Neuronal stem cell (in vitro differentiated cells): ENCODE data around the gene JHY.

Experiments used
- DNase-seq: peaks from one replicate; pipeline ENCODE4 v3.0.0-alpha.2; 2013; ENCODE audit warnings: low spot score
- H2AFZ ChIP-seq: one replicate; pipeline ENCODE4 v1.6.1; 2013; ENCODE audit warnings: mild to moderate bottlenecking, low read length, inconsistent platforms
- H2AK5ac ChIP-seq: 2 replicates; pipeline ENCODE4 v1.6.1; 2013; ENCODE audit warnings: low read depth, mild to moderate bottlenecking, inconsistent platforms, low read length, moderate library complexity, mixed read lengths
- H2BK120ac ChIP-seq: 2 replicates; pipeline ENCODE4 v1.6.1; 2013; ENCODE audit warnings: low read depth, mild to moderate bottlenecking, inconsistent platforms, low read length, moderate library complexity, mixed read lengths
- H2BK12ac ChIP-seq: one replicate; pipeline ENCODE4 v1.6.1; 2013; ENCODE audit warnings: low read length, inconsistent platforms
- H2BK15ac ChIP-seq: 2 replicates; pipeline ENCODE4 v1.6.1; 2013; ENCODE audit warnings: mild to moderate bottlenecking, low read length, inconsistent platforms, mixed read lengths
- H2BK5ac ChIP-seq: one replicate; pipeline ENCODE4 v1.6.1; 2013; ENCODE audit warnings: inconsistent platforms, mild to moderate bottlenecking, low read length, moderate library complexity
- H3K14ac ChIP-seq: one replicate; pipeline ENCODE4 v1.6.1; 2013; ENCODE audit warnings: low read length, inconsistent platforms
- H3K18ac ChIP-seq: 2 replicates; pipeline ENCODE4 v1.6.1; 2013; ENCODE audit warnings: low read length, inconsistent platforms
- H3K23ac ChIP-seq: 2 replicates; pipeline ENCODE4 v1.6.1; 2013; ENCODE audit warnings: low read depth, mild to moderate bottlenecking, mixed read lengths, low read length, inconsistent platforms; ENCODE audit not compliant: poor library complexity
- H3K27ac ChIP-seq: replicated peaks from 3 replicates; pipeline ENCODE4 v1.5.1; 2013; ENCODE audit warnings: low read length, inconsistent platforms
- H3K27me3 ChIP-seq, 3 experiments: 2 replicates each; pipeline ENCODE4 v1.6.1; 2013; ENCODE audit warnings: low read length in 3 of 3, mild to moderate bottlenecking in 2 of 3, inconsistent platforms in 1 of 3, low read depth in 1 of 3, mixed read lengths in 1 of 3, moderate library complexity in 1 of 3; ENCODE audit not compliant: control insufficient read depth in 3 of 3, insufficient read depth in 3 of 3
- H3K36me3 ChIP-seq, 2 donors: replicated peaks in 1 of 2; 2 replicates each; pipeline ENCODE4 v1.6.1; 2013; ENCODE audit warnings: low read length in 2 of 2; ENCODE audit not compliant: control insufficient read depth in 2 of 2, insufficient read depth in 2 of 2
- H3K4ac ChIP-seq: 2 replicates; pipeline ENCODE4 v1.6.1; 2013; ENCODE audit warnings: inconsistent platforms, mild to moderate bottlenecking, low read length, moderate library complexity
- H3K4me1 ChIP-seq, 2 donors: 1 replicate in 1 of 2; 2 replicates in 1 of 2; pipeline ENCODE4 v1.6.1; 2013; ENCODE audit warnings: low read length in 2 of 2, low read depth in 1 of 2; ENCODE audit not compliant: control insufficient read depth in 2 of 2, insufficient read depth in 1 of 2
- H3K4me2 ChIP-seq: one replicate; pipeline ENCODE4 v1.6.1; 2013; ENCODE audit warnings: mild to moderate bottlenecking, low read length, inconsistent platforms; ENCODE audit not compliant: insufficient read depth, poor library complexity, severe bottlenecking
- H3K4me3 ChIP-seq, 2 donors: 2 replicates each; pipeline ENCODE4 v1.5.1; 2013; ENCODE audit warnings: low read length in 2 of 2, mild to moderate bottlenecking in 2 of 2, inconsistent platforms in 1 of 2, moderate library complexity in 1 of 2
- H3K79me1 ChIP-seq: one replicate; pipeline ENCODE4 v1.6.1; 2013; ENCODE audit warnings: low read depth, mild to moderate bottlenecking, inconsistent platforms, low read length, moderate library complexity
- H3K9ac ChIP-seq: one replicate; pipeline ENCODE4 v1.6.1; 2013; ENCODE audit warnings: mild to moderate bottlenecking, low read depth, low read length, inconsistent platforms; ENCODE audit not compliant: poor library complexity
- H3K9me3 ChIP-seq, 2 donors: replicated peaks in 1 of 2; 2 replicates each; pipeline versions ENCODE3 to v1.6.1; 2013; ENCODE audit warnings: low read length in 2 of 2, mild to moderate bottlenecking in 2 of 2, inconsistent platforms in 1 of 2, low read depth in 1 of 2, mixed read lengths in 1 of 2, moderate library complexity in 1 of 2; ENCODE audit not compliant: control insufficient read depth in 2 of 2, insufficient read depth in 1 of 2
- H4K8ac ChIP-seq: one replicate; pipeline ENCODE4 v1.6.1; 2013; ENCODE audit warnings: low read depth, mild to moderate bottlenecking, inconsistent platforms, low read length, moderate library complexity
- H4K91ac ChIP-seq: one replicate; pipeline ENCODE4 v1.6.1; 2013; ENCODE audit warnings: low read length, low read depth, mild to moderate bottlenecking, inconsistent platforms; ENCODE audit not compliant: poor library complexity
- WGBS, 2 donors: extraction: QIAGEN DNeasy Blood & Tissue Kit; methylation state at CpG; one replicate each; pipeline ENCODE4 v1.1.7; 2013; ENCODE audit warnings: missing lambda C conversion rate in 2 of 2, mixed read lengths in 1 of 2; ENCODE audit not compliant: insufficient read length in 2 of 2, insufficient replicate concordance in 1 of 2; ENCODE audit errors: extremely low coverage in 2 of 2; 5-methylcytosine and 5-hydroxymethylcytosine counted together

The JHY gene

GRCh38 chr11:122843281-122844141 lies 39.0 kb upstream of the JHY start:
- Histone ChIP-seq H2BK120ac (no peak overlapping the region), H3K27me3 (peaks cover 0 to 9% (median 2%) of the 10 kb centered on the region in 3 experiments), H2AFZ (no peak overlapping the region), H4K8ac (no peak overlapping the region), H3K79me1 (no peaks in the 10 kb centered on the region), H2AK5ac (no peak overlapping the region), H2BK5ac (no peak overlapping the region), H3K23ac (no peak overlapping the region), H3K4me1 (no peaks in the 10 kb centered on the region), H3K4me2 (no peak overlapping the region), H3K9ac (no peak overlapping the region), H3K4me3 (no peak overlapping the region), H3K27ac (no peak overlapping the region), H3K14ac (no peak overlapping the region), H3K9me3 (no peaks in the 10 kb centered on the region), H3K4ac (no peak overlapping the region), H4K91ac (no peak overlapping the region), H3K36me3 (no peaks in the 10 kb centered on the region), H3K18ac (no peak overlapping the region), H2BK12ac (no peak overlapping the region), H2BK15ac (no peak overlapping the region)
- no peak for DNase-seq
- no CpG with 5 or more reads among the region's 10 CpGs for WGBS, 2 donors

- Histone ChIP-seq H3K18ac (no peak overlapping the region), H3K4ac (no peak overlapping the region), H2BK12ac (no peak overlapping the region), H3K79me1 (no peaks in the 10 kb centered on the region), H3K9me3 (no peaks in the 10 kb centered on the region), H4K91ac (no peak overlapping the region), H2AK5ac (no peak overlapping the region), H3K9ac (no peak overlapping the region), H3K23ac (no peak overlapping the region), H3K4me1 (peaks cover 5 to 10% of the 10 kb centered on the region in 2 donors), H3K36me3 (no peaks in the 10 kb centered on the region), H3K4me3 (no peak overlapping the region), H2AFZ (no peak overlapping the region), H2BK120ac (no peak overlapping the region), H3K4me2 (no peak overlapping the region), H3K27ac (no peak overlapping the region), H2BK15ac (no peak overlapping the region), H4K8ac (no peak overlapping the region), H3K14ac (no peak overlapping the region), H3K27me3 (peaks cover 0 to 9% (median 2%) of the 10 kb centered on the region in 3 experiments), H2BK5ac (no peak overlapping the region)
- WGBS, 2 donors, result no CpG with 5 or more reads among the region's 1 CpG
- no peak for DNase-seq
Measured at GRCh38 chr11:122847466-122847865, 35.1 kb upstream of the JHY start.

- Histone ChIP-seq H2AK5ac (no peak overlapping the region), H3K18ac (no peak overlapping the region), H3K4me1 (peaks cover 5 to 10% of the 10 kb centered on the region in 2 donors), H3K23ac (no peak overlapping the region), H3K4me3 (no peak overlapping the region), H2BK120ac (no peak overlapping the region), H3K79me1 (no peaks in the 10 kb centered on the region), H3K9ac (no peak overlapping the region), H3K36me3 (no peaks in the 10 kb centered on the region), H3K14ac (no peak overlapping the region), H3K27me3 (peaks cover 0 to 9% (median 0%) of the 10 kb centered on the region in 3 experiments), H3K9me3 (no peaks in the 10 kb centered on the region), H4K91ac (no peak overlapping the region), H3K27ac (no peak overlapping the region), H2BK12ac (no peak overlapping the region), H2AFZ (no peak overlapping the region), H3K4ac (no peak overlapping the region), H2BK5ac (no peak overlapping the region), H3K4me2 (no peak overlapping the region), H2BK15ac (no peak overlapping the region), H4K8ac (no peak overlapping the region)
- DNase-seq, result no peak
- WGBS, 2 donors, result no CpG with 5 or more reads among the region's 1 CpG
Measured at GRCh38 chr11:122848186-122848585, 34.4 kb upstream of the JHY start.

- H3K4me3 ChIP-seq, result no peak overlapping the region
- no peaks in the 10 kb centered on the region for H3K79me1 ChIP-seq
- H3K9ac ChIP-seq, result no peak overlapping the region
- no peak overlapping the region for H3K4ac ChIP-seq
- no peaks in the 10 kb centered on the region for H3K9me3 ChIP-seq
- no peak overlapping the region for H2BK5ac ChIP-seq
- H2BK15ac ChIP-seq, result no peak overlapping the region
- no CpG with 5 or more reads among the region's 7 CpGs for WGBS, 2 donors
- no peak overlapping the region for H3K14ac ChIP-seq
- no peak overlapping the region for H3K27ac ChIP-seq
- no peak for DNase-seq
- no peak overlapping the region for H3K18ac ChIP-seq
- peak overlapping the region; percentile 71 for H2AFZ ChIP-seq
- H2AK5ac ChIP-seq, result no peak overlapping the region
- H3K4me1 ChIP-seq, result peaks cover 5 to 10% of the 10 kb centered on the region in 2 donors
- no peak overlapping the region for H4K91ac ChIP-seq
- H3K23ac ChIP-seq, result no peak overlapping the region
- H3K36me3 ChIP-seq, result no peaks in the 10 kb centered on the region
- H4K8ac ChIP-seq, result no peak overlapping the region
- no peak overlapping the region for H2BK12ac ChIP-seq
- no peak overlapping the region for H3K4me2 ChIP-seq
- no peak overlapping the region for H2BK120ac ChIP-seq
- peaks cover 0 to under 1% (median 0%) of the 10 kb centered on the region in 3 experiments for H3K27me3 ChIP-seq
Measured at GRCh38 chr11:122850076-122850631, 32.4 kb upstream of the JHY start.
